ENCODE data around the gene GALNT7.

GRCh38 chr4:173272314-173272713 is 103.7 kb downstream of the GALNT7 start:
- no peak for TF ChIP-seq CTCF (IDR thresholded peaks at IDR 0.05; ENCODE audit: insufficient read depth, low read length, poor library complexity, severe bottlenecking)
- TF ChIP-seq EZH2phosphoT487 (conservative IDR thresholded peaks at IDR 0.05; ENCODE audit: low read length) = no peak

Data from SU-DHL-6 (cell line).